Umbilical cord (tissue), 2 donors: ENCODE data around the gene ADAMTS6. TPM values are rescaled to one million over a fixed set of nuclear protein-coding genes. Genes with fewer than 3 reads are reported as not detected.

ENCODE experiments used
- DNase-seq: peaks from one replicate; pipeline ENCODE4 v3.0.0-alpha.2; 2015; ENCODE audit warnings: low spot score
- total RNA-seq: library from RNA; depleted of rRNA; stranded (reverse); fragments of >200 nt; gene quantifications from one replicate; pipeline ENCODE4 v1.2.3, GENCODE V29; 2014; ENCODE audit warnings: low replicate concordance; ENCODE audit not compliant: insufficient read depth

ADAMTS6 gene
- total RNA-seq, 1 donor from 2014 or later = 104 TPM

DNA sequence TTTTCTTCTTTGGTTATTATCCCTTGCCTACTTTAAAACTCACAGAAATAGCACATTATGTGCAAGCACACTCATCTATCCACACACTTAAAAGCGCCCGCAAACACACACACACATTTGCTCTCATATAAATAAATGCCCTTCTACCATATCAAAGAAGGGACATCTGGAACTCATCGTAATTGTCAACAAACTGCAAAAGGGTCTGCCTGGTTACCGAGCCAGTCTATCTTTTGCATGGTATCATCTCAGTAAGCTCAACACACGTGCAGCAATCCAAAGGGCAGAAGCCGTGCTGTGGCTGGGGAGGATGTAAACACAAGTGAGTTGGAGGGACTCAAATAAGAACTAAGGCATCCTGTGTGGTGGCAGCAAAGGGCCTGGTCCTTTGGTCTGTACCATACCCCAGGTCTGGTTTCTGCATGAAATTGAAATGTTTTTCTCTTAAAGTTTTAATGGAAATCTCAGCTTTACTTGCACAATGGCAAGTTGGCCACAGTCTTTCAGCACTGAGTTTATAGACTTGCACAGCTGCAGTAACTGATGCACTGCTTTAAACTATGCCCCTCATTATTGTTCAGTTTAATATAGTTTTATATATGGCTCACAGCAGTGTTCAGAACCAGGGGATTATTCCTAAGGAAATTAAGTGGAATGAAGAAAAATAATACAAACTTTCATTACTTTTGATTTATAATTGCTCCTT is 331.0 kb downstream of the ADAMTS6 start:
- no peak for DNase-seq

DNA sequence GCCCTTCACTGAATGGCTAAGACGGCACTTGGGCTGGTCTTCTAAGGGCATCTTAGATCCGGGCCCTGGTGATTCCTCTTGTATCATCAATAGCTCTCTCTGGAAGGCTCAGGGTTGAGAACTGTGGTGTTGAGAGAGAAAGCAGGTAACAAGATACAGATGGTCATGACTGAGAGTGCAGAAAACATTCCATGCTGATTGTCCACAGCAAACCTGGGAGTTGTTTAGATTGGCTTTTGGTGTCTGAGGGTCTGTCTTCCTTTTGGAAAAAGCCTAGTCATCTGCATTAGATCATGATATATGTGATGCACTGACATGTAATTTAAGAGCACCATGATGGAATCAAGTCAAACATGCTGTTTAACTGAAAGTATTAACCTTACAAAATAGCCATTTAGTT is 331.9 kb downstream of the ADAMTS6 start:
- no peak for DNase-seq

DNA sequence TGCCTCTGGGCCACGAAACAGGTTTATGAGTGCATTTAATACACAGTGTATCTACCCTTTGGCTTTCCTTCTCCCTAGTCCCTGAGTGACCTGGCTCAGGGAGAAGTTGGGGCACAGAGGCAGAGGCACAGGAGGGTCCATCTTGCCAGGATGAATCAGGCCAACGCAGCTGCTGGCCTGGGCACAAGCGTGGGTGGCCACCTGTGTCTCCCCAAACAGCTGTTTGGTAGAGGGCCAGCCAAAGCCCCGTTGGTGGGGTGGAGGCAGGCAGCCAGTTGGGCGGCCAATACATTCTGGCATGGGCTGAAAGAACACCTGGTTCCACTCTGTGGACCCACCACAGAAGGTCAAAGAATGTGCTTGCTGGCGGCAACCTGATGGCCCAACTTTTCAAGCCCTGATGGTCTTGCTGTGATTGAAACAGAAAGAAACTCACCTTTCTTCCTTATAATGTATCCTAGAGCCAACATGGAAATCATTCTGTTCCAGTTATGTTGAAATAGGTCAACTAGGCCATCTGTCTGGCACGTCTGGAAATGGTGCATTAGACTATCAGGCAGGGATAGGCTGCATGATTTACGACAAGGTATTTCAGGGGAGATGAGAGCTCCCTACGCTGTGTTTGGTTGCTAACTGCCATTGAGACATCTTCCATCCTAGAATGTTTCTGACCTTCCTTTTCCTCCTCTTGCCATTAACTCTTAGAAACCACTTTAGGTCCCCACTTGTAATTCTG is 337.4 kb downstream of the ADAMTS6 start:
- no peak for DNase-seq

DNA sequence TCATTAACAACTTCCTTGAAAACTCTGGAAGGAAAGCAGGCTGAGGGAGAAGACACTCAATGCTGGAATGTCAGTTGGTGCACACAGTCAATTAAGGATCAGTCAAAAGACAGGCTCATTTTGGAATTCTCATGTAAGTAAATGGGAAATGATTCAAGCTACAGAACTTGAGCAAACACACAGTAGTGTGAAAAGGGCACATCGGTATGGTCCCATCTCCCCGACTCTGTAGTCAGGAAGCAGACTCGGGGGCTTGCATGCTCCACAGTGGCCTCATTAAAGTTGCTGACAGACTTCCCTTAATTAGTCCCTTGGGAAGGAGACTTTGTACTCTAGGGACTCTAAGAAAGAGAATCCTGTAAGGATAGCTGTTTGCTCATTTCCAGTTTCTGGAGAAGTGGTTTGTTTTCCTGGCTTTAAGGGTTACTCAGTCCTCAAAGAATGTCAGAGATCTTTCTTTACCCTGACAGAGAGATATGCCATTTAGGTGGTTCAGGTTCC is 339.2 kb downstream of the ADAMTS6 start:
- peak; percentile 7 for DNase-seq

DNA sequence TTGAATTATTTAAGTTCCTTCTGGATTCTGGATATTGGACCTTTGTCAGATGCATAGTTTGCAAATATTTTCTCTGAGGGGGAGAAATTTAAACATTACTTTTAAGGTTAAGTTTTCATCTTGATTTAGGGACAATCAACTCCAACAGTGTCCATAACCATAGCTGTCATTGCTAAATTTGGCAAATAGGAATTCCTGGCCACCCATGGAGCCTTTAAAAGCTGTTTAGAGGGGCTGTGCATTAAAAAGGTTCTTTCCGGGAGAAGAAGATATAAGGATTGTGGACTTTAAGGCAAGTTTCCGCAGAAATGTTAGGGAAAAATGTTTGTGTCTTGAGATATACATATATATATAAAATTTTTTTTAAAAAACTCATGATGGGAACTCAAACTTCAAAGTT is 339.7 kb downstream of the ADAMTS6 start:
- DNase-seq = no peak

DNA sequence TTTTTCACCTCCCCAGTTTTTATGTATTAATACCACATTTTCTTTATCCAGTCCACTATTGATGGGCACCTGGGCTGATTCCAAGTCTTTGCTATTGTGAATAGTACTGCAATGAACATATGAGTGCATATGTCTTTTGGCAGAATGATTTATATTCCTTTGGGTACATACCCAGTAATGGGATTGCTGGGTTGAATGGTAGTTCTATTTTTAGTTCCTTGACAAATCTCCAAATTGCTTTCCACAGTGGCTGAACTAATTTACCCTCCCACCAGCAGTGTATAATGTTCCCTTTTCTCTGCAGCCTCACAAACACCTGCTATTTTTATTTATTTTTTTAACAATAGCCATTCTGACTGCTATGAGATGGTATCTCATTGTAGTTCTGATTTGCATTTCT is 340.2 kb downstream of the ADAMTS6 start:
- no peak for DNase-seq

DNA sequence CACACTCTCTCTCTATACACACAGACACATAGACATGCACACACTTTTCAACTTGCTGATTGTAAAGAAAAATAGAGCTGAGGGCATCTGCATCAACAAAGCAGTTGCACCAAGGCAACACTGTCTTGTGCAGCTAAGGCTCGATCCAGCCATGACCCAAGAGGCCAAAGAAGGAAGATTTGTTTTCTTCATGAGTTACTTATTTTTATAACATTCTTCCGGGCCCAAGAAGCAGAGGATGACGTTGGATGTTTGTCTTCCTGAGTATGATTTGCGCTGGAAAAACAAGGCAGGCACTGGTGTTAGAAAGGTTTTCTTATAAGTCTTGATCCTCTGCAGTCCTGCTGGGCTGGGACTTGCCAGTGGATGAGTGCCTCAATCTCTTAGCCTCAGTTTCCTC is 344.1 kb downstream of the ADAMTS6 start:
- DNase-seq = no peak

DNA sequence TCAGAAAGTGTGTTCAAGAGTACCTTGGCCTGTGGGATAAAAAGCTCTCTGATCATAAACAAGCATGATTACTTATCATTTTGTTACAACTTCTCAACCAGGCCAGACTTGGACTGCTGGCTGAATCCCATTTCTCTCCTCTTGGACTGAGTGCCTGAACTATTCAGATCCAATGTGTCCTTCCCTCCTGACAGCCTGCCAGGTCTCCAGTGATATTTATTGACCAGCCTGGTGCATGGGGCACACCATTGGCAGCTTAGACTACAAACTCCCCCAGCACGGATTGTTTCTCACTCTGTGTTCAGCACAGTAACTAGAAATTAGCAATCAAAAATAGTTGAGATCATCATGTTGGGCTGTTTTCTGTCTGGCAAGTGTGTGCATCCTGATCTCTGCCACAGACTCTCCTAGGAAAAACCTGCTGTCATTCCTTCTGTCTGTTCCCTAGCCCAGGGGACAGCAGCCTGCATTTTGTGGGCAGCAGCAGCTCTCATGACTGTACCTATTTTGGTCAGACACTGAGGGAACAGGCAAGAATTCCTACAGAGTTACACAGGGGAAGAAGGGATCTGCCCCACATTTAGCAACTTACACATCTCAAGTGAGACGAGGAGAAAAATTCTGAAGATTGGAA is 348.1 kb downstream of the ADAMTS6 start:
- no peak for DNase-seq

DNA sequence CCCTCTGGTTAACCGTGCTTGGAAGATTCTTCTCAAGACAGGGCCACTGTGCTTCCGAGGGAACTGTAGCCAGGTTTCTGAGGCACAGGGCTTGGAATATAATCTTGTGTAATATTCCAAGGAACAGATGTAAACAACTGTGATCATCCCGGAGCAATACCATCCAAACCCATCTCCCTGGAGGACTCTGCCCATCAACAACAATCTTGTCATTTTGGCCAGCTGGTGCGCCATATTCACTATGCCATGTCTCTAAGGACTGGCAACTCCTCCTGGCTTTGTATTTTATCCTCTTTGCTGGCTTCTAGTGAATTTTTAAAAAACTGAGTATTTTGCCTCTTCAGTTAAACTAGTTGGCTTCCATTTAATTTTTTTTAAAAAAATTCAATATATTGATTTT is 349.3 kb downstream of the ADAMTS6 start:
- no peak for DNase-seq

DNA sequence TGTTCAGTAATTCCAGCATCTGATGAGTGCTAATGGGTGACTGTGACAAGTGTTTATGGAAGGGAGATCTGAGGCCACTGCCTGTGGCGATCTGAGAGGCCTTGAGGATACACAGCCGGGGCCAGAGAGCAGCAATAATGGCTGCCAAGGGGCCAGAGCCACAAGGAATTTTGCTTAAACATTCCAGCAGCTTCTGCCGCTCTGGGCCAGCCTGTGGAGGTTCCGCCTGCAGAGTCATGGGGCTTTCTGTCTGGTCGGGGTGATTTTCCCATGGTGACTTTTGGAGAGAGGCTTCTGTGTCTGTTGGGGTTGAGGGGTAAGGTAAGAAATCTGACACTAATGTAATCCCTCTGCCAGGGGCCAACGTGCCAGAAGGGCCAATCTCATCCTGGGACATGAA is 353.5 kb downstream of the ADAMTS6 start:
- no peak for DNase-seq

DNA sequence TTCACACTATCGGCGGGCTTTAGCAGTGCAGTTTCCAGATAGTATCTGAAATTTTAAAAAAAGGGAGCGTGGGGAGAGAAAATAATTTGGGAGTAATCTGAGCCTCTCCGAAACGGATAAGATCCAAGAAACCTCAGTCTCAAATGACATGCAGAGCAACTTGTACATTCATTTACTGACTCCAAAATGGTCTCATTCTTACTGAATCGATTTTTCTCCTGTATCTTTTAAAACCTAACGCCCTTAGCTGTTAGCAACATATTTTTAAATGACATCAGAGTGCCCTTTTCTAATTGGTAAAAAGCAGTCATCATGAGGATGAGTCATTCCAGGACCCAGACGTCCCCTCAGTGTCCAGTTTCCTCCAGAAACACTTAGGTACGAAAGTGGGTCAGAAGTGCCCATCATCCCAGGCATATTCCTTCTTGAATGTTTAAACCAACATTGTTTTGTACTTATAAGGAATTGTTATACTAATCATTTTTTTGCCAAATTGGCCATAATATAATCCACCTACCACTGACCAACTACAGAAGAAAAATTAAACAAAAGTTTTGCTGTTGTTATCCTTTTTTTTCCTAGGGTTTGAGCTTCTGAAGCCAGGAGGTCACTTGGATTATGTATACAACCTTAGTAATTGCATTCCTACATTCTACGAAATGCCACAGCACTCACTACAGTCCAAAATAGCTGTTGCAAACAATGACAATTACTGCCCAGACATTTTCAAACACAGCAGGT is 354.4 kb downstream of the ADAMTS6 start:
- no peak for DNase-seq

DNA sequence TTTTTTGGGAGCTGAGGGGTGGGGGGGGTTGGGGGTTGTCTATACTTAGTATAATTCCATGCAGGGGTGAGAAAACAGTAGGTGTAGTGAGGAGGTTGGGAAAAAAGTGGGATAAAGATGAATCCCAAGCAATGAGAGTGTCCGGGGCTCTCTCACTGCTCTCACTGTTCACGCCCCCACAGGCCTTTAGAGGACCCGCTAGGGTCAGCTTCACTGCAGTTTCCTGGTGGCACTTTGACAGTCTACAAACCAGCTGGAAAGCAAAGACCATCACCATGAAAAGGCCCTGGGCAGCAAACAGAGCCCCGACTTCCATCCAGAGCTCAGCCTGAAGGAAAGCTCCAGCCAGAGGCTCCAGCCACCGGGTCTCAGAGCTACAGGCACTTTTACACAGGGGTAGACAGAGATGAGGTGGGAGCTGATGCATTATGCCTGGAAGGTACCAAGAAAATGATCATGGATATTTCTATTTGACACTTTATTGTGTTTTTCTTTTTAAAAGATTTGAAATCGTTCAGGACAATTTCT is 355.1 kb downstream of the ADAMTS6 start:
- no peak for DNase-seq

DNA sequence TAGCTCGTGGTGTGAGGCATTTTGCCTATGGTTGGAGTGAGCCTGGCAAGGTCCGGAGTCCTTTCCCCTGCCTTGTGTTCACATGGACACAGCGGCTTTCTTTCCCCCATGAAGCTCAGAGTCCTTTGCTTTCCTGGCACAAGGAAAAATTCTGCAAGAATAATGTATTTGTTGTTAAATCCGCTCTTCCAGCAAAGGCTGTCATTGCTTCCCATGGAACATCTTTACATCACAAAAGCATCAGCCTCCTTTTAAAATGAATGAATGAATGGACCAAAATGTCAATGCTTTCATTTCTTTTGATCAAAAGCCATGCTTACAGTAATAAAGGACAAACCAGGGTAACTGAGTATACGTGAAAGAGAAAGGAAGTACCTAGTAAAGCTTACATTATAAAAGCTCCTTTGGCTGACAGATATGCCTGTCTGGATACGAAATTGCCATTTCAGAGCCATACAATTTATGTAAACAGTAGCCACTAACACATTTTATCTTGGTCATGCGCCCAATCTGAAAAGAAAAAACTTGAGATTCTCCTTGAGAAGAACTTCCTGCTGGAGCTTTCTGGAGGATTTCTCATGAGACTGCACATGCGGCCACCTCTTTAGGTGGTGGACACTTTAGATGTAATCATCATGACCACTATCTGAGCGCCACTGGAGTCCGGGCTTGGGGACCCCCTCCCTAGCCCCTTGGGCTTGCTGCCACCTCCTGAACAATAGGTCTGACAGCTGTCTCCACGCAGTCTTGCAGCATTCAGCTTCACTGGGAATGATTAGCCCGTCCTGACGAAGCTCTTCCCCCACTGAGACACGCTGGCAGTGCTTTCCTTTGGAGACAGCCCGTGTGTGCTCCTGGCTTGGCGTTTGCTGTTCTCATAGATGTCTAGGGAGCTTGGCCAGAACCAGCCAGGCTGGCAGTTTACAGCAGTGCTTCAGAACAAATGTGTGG is 355.9 kb downstream of the ADAMTS6 start:
- DNase-seq = peak; percentile 30

DNA sequence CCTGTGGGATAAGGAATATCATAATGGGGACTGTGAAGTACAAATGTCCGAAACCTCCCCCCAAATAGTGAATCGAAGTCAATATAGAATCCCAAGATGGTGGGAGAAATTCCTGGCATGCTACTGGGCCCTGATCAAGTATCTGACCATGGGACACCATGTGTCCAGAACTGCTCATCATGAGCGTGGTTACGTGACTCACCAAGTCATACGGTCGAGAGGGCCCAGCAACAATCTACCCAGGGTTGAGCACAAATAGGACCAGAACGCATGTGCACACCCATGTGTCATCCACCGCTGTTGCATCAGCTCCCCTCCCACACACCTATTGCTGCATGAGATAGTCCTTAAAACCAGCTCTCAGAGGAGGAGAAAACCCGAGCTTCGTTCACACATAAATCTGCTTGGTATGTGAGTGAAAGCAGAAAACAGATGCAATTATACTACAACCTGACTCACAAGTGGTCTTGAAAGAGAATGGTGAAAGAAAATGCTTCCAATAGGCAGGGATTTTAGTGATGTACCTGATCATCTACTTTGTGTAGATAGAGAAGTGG is 359.8 kb downstream of the ADAMTS6 start:
- DNase-seq = no peak

DNA sequence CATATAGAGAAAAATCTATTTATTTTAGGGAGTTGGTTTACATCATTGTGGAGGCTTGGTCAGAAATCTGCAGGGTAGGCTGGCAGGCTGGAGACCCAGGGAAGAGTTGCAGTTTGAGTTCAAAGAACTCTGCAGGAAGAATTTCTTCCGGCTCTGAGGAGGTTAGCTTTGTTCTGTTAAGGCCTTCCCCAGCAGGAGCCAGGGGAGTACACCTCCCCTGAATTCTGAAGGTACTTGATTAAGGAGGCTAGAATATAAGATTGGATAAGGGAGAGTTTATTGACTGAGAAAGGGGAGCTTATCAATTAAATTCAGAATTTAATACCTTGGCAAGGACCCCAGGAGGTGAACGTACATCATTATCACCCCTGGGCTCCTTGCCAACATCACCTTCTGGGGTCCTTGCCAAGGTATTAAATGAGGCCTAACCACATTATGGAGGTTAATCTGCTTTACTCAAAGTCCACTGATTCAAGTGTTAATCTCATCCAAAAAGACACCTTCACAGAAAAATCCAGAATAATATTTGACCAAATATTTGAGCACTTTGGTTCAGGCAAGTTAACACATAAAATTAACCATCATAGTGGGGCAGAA is 361.3 kb downstream of the ADAMTS6 start:
- no peak for DNase-seq

DNA sequence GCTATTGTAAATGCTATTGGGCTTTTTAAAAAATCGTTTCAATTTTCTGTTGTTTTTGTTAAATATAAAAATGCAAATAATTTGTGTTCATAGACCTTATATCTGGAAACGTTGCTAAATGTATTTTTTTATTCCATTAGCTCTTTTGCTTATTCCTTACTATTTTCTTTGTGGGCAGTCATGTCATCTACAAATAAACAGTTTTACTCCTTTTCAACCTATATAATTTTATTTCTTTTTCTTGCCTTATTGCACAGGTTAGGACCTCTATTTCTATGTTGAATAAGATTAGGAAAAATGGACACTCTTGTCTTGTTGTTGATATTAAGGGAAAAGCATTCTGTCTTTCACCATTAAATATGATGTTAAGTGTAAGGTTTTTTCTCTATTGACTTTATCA is 364.2 kb downstream of the ADAMTS6 start:
- DNase-seq = no peak

DNA sequence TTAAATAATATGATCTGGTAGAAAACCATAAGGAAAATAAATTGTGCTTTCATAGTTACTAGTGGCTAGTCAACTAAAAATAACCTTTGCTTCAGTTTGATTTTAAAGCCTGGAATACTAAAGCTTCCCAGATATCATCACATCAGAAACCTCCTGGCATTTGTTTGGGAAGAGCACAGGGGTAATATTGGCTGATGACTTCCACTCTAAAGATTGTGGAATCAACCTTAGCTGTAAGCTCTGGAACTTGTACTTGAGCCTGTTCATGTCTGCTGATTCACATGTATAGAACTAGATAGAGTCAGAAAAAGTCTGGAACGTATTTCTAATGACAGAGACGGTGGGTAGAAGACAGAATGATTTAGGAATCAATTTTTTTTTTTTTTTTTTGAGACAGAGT is 367.9 kb downstream of the ADAMTS6 start:
- peak; percentile 12 for DNase-seq

DNA sequence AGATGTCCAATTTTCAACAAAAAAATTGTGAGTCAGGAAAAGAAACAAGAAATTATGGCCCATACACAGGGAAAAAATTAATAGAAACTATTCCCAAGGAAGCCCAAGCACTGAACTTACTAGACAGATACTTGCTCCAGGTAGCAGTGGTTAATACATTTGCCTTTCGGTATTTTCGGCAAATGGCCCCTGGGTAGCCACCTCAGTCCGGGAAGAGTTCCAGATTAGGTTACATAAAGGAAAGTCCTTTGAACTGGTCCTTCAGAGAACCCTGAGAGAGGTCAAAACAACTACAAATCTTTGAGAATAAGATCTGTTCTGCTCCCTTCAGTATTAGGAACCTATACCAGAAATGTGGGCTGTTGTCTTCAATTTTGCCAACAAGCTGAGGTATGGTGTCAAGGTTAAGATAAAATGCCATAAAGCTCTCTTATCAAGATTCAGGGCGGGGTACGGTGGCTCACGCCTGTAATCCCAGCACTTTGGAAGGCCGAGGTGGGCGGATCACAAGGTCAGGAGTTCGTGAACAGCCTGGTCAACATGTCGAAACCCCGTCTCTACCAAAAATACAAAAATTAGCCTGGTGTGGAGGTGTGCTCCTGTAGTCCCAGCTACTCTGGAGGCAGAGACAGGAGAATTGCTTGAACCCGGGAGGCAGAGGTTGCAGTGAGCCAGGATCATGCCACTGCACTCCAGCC is 369.6 kb downstream of the ADAMTS6 start:
- DNase-seq = no peak
